ENCODE data around the gene CYTH1. TPM values are rescaled to one million over a fixed set of nuclear protein-coding genes. Genes with fewer than 3 reads are reported as not detected.

The CYTH1 gene
- total and polyA plus RNA-seq, 10 of the 15 experiments (the other 5 are each of a cell fraction or from before 2014, with no cell fraction given), result 6.6 to 188 (median 145) TPM

- DNase-seq (ENCODE audit: low read depth, low spot score), result no peak
- H3K4me2 ChIP-seq (ENCODE audit: control insufficient read depth, insufficient read depth), result 0 out of 2 replicates have a peak overlapping the region, but pooled peaks have one; percentile 38
- ATAC-seq, result peak; percentile 63
- WGBS (ENCODE audit: insufficient coverage, insufficient replicate concordance, low lambda C conversion rate, missing lambda C conversion rate), result 54% methylated on average over 19 of the region's 19 CpGs
- H3K27ac ChIP-seq (ENCODE audit: control insufficient read depth, insufficient read depth), result peak overlapping the region; percentile 26
- ChIA-PET CTCF (interaction anchor here (0.6 to 1.3 kb wide), 6 partner anchors 9 to 490 kb away, joined by 3 to 4 read pairs (median 3); no protein-coding TSS in a partner anchor), SMC1A (ENCODE audit: uncharacterized antibody, unreplicated experiment) (interaction anchor here (1.1 to 1.8 kb wide), 3 partner anchors 8 to 43 kb away, joined by 3 to 4 read pairs (median 4); no protein-coding TSS in a partner anchor), POLR2A (interaction anchor here (0.5 to 1.2 kb wide), 3 partner anchors 15 to 31 kb away, joined by 3 to 4 read pairs (median 3); no protein-coding TSS in a partner anchor), RAD21 (ENCODE audit: unreplicated experiment) (no interaction called here)
- H3K4me3 ChIP-seq, result no peak overlapping the region
- no TSS peak for BruUV-seq (replicated peaks)
- peaks cover 10% of the 10 kb centered on the region for H3K4me1 ChIP-seq (ENCODE audit: control insufficient read depth, insufficient read depth, low read length)
- H2AFZ ChIP-seq (ENCODE audit: control insufficient read depth, low read depth, low read length), result peak overlapping the region; percentile 76
- no peaks in the 10 kb centered on the region for H3K9me3 ChIP-seq (replicated peaks; ENCODE audit: control insufficient read depth, insufficient read depth, low read length)
- no peaks in the 10 kb centered on the region for H3K27me3 ChIP-seq (replicated peaks in 1 of 2; ENCODE audit: control insufficient read depth in 2 of 2, insufficient read depth in 2 of 2, low read length in 1 of 2)
- H3K36me3 ChIP-seq (ENCODE audit: control insufficient read depth in 2 of 2, insufficient read depth in 2 of 2, low read length in 1 of 2), result no peaks in the 10 kb centered on the region; a peak in 2 of 4 replicates
- in situ Hi-C loops (cut with MboI), result no loop called here
- FAIRE-seq, result peak; percentile 52
- no peaks in the 10 kb centered on the region for H3K79me2 ChIP-seq (ENCODE audit: control insufficient read depth, insufficient read depth, low read length)
- TF ChIP-seq RUNX3 (IDR thresholded peaks at IDR 0.05; ENCODE audit: low read length) (peak; percentile 53), EED (IDR thresholded peaks at IDR 0.05; ENCODE audit: low read depth) (0 out of 2 replicates have a peak, but pooled peaks have one; percentile 21), ZBTB11 (CRISPR knock-in tag; IDR thresholded peaks at IDR 0.05) (no peak), NFYA (IDR thresholded peaks at IDR 0.05; ENCODE audit: borderline replicate concordance, low read depth, low read length) (no peak), ATF3 (IDR thresholded peaks at IDR 0.05; ENCODE audit: borderline replicate concordance, extremely low read depth, low read depth, low read length) (no peak), RB1 (IDR thresholded peaks at IDR 0.05; ENCODE audit: borderline replicate concordance) (no peak), RAD51 (IDR thresholded peaks at IDR 0.05) (peak; percentile 56), ZNF687 (IDR thresholded peaks at IDR 0.05) (peak; percentile 30; the same call in 1 of the 2 replicates), SPI1 (IDR thresholded peaks at IDR 0.05; ENCODE audit: borderline replicate concordance, insufficient read depth, low read depth, low read length) (peak; percentile 28; the same call in 1 of the 2 replicates), USF1 (IDR thresholded peaks at IDR 0.05; ENCODE audit: borderline replicate concordance, extremely low read length, insufficient read depth, low read depth, low read length) (peak; percentile 8)
- H4K20me1 ChIP-seq (ENCODE audit: control insufficient read depth, insufficient read depth), result no peaks in the 10 kb centered on the region
- no peak overlapping the region; the same call in 1 of the 2 replicates for H3K9ac ChIP-seq (ENCODE audit: control insufficient read depth, insufficient read depth, low read length)
- intact Hi-C loops (cut with micrococcal nuclease; ENCODE audit: unreplicated experiment), result no loop called here
These were observed 115.8 kb downstream of the CYTH1 start for GRCh38 chr17:78665952-78666920.

All from GM12878 (cell line).